Measurements from ENCODE around the gene NAP1L4.

GRCh38 chr11:3036419-3036818, 44.3 kb upstream of the NAP1L4 start:
- TF ChIP-seq CTCF (IDR thresholded peaks at IDR 0.05; ENCODE audit: low read length) (no peak), EZH2 (optimal IDR thresholded peaks at IDR 0.05; ENCODE audit: low read depth, low read length) (no peak), EZH2phosphoT487 (IDR thresholded peaks at IDR 0.05; ENCODE audit: low read length) (no peak)
